HL-60 (cell line): Measurements from ENCODE around the gene HEXD.

Source experiments
- GABPA ChIP-seq: IDR thresholded peaks from 2 replicates; pipeline ENCODE4 v1.6.1; 2012; ENCODE audit warnings: low read depth
- POLR2AphosphoS5 ChIP-seq: IDR thresholded peaks from 2 replicates; pipeline ENCODE4 v1.6.1; 2012; ENCODE audit warnings: low read depth
- REST ChIP-seq: IDR thresholded peaks from 2 replicates; pipeline ENCODE4 v1.6.1; 2012; ENCODE audit warnings: low read depth; ENCODE audit not compliant: insufficient replicate concordance
- SPI1 ChIP-seq: IDR thresholded peaks from 2 replicates; pipeline ENCODE4 v1.6.1; 2012; ENCODE audit warnings: low read depth, mild to moderate bottlenecking, borderline replicate concordance
- TF ChIP-seq, protein P1 (sequence below): IDR thresholded peaks from one replicate; pipeline ENCODE4 v1.5.1; 2011; ENCODE audit warnings: low read length, control low read depth, inconsistent platforms; ENCODE audit not compliant: insufficient read depth

DNA sequence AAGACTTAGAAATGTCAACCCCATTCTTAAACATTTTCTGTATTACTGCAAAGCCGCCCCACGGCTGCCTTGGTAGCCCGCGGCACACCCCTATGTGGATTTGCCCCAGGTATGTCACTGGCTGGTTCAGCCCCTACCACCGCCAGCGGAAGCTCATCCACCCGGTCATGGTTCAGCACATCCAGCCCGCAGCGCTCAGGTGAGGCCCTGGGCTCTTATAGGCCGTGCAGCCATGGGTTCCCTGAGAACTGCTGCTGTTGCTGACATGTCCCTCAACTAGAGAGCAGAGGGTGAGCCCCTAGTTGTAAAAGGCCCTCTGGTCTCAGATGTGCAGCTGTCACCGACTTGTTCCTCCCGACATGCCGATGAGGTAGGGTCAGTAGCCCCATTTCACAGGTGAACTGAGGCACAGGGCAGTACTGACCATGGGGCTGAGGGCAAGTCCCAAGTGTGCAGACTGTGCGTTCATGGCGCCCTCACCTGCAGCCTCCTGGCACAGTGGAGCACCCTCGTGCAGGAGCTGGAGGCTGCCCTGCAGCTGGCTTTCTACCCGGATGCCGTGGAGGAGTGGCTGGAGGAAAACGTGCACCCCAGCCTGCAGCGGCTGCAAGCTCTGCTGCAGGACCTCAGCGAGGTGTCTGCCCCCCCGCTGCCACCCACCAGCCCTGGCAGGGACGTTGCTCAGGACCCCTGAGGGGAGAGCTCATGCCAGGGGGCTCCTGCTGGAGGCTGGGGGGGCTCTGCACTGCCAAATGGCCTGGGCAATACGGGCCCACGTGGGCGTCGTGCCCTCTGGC lies 23.7 kb downstream of the HEXD start:
- TF ChIP-seq, protein P1, sequence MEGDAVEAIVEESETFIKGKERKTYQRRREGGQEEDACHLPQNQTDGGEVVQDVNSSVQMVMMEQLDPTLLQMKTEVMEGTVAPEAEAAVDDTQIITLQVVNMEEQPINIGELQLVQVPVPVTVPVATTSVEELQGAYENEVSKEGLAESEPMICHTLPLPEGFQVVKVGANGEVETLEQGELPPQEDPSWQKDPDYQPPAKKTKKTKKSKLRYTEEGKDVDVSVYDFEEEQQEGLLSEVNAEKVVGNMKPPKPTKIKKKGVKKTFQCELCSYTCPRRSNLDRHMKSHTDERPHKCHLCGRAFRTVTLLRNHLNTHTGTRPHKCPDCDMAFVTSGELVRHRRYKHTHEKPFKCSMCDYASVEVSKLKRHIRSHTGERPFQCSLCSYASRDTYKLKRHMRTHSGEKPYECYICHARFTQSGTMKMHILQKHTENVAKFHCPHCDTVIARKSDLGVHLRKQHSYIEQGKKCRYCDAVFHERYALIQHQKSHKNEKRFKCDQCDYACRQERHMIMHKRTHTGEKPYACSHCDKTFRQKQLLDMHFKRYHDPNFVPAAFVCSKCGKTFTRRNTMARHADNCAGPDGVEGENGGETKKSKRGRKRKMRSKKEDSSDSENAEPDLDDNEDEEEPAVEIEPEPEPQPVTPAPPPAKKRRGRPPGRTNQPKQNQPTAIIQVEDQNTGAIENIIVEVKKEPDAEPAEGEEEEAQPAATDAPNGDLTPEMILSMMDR: no peak
- TF ChIP-seq POLR2AphosphoS5 (no peak), REST (no peak), SPI1 (no peak), GABPA (no peak)
